ENCODE results near the gene TSHZ2. TPM values are rescaled to one million over a fixed set of nuclear protein-coding genes. Genes with fewer than 3 reads are reported as not detected.

The TSHZ2 gene
- total RNA-seq, 3 donors from 2014 or later (not counting 1 experiment from before 2014, with no cell fraction given): 1.8 to 1.9 TPM; not detected in 1

- intact Hi-C loops (cut with micrococcal nuclease): no loop called here
- no peak for TF ChIP-seq CTCF (IDR thresholded peaks at IDR 0.05)
- no peaks in the 10 kb centered on the region for H3K9me3 Mint-ChIP-seq
- H3K4me3 ChIP-seq (ENCODE audit: low read length): no peak overlapping the region
- H3K4me3 Mint-ChIP-seq: no peak overlapping the region
- no peak for ATAC-seq
- H3K9me3 ChIP-seq (ENCODE audit: control insufficient read depth, insufficient read depth, low read length): no peaks in the 10 kb centered on the region
- H3K4me1 ChIP-seq (ENCODE audit: control insufficient read depth, insufficient read depth, low read length): no peaks in the 10 kb centered on the region
- no peaks in the 10 kb centered on the region for H3K36me3 Mint-ChIP-seq
- WGBS (ENCODE audit: insufficient coverage): 83% methylated on average over 5 of the region's 7 CpGs
- H3K36me3 ChIP-seq (ENCODE audit: control insufficient read depth, insufficient read depth, low read length): no peaks in the 10 kb centered on the region
- H3K27ac Mint-ChIP-seq: no peak overlapping the region
- no peak overlapping the region for H3K27ac ChIP-seq (ENCODE audit: low read length)
- DNase-seq: no peak
- no peaks in the 10 kb centered on the region for H3K27me3 ChIP-seq (ENCODE audit: control insufficient read depth, insufficient read depth, low read length)
- H3K4me1 Mint-ChIP-seq: no peaks in the 10 kb centered on the region
- H3K27me3 Mint-ChIP-seq (ENCODE audit: low read depth in 2 of 2): peaks cover 15 to 22% of the 10 kb centered on the region in 2 donors
Measured at GRCh38 chr20:53226826-53227225, 254.7 kb downstream of the TSHZ2 start.

- Mint-ChIP-seq H3K36me3 (no peaks in the 10 kb centered on the region), H3K27me3 (ENCODE audit: low read depth in 2 of 2) (peaks cover 8 to 19% of the 10 kb centered on the region in 2 donors), H3K9me3 (no peaks in the 10 kb centered on the region), H3K4me1 (no peaks in the 10 kb centered on the region), H3K27ac (no peak overlapping the region), H3K4me3 (no peak overlapping the region)
- Histone ChIP-seq H3K27ac (ENCODE audit: low read length) (no peak overlapping the region), H3K36me3 (ENCODE audit: control insufficient read depth, insufficient read depth, low read length) (no peaks in the 10 kb centered on the region), H3K4me1 (ENCODE audit: control insufficient read depth, insufficient read depth, low read length) (no peaks in the 10 kb centered on the region), H3K27me3 (ENCODE audit: control insufficient read depth, insufficient read depth, low read length) (no peaks in the 10 kb centered on the region), H3K4me3 (ENCODE audit: low read length) (no peak overlapping the region), H3K9me3 (ENCODE audit: control insufficient read depth, insufficient read depth, low read length) (no peaks in the 10 kb centered on the region)
- no peak for DNase-seq
- 86% methylated on average over 2 of the region's 3 CpGs for WGBS (ENCODE audit: insufficient coverage)
- intact Hi-C loops (cut with micrococcal nuclease): no loop called here
- TF ChIP-seq CTCF (IDR thresholded peaks at IDR 0.05): no peak
- no peak for ATAC-seq
Measured at GRCh38 chr20:53227523-53227922, 255.4 kb downstream of the TSHZ2 start.

GRCh38 chr20:53231061-53231460 is 258.9 kb downstream of the TSHZ2 start:
- no peak for TF ChIP-seq CTCF (IDR thresholded peaks at IDR 0.05)
- Mint-ChIP-seq H3K27me3 (ENCODE audit: low read depth in 2 of 2) (peaks cover 24 to 30% of the 10 kb centered on the region in 2 donors), H3K4me3 (no peak overlapping the region), H3K9me3 (no peaks in the 10 kb centered on the region), H3K36me3 (no peaks in the 10 kb centered on the region), H3K4me1 (no peaks in the 10 kb centered on the region), H3K27ac (no peak overlapping the region)
- Histone ChIP-seq H3K4me1 (ENCODE audit: control insufficient read depth, insufficient read depth, low read length) (no peaks in the 10 kb centered on the region), H3K4me3 (ENCODE audit: low read length) (no peak overlapping the region), H3K36me3 (ENCODE audit: control insufficient read depth, insufficient read depth, low read length) (no peaks in the 10 kb centered on the region), H3K27me3 (ENCODE audit: control insufficient read depth, insufficient read depth, low read length) (no peaks in the 10 kb centered on the region), H3K27ac (ENCODE audit: low read length) (no peak overlapping the region), H3K9me3 (ENCODE audit: control insufficient read depth, insufficient read depth, low read length) (no peaks in the 10 kb centered on the region)
- ATAC-seq (no peak), DNase-seq (no peak)
- 100% methylated on average over 3 of the region's 3 CpGs for WGBS (ENCODE audit: insufficient coverage)
- intact Hi-C loops (cut with micrococcal nuclease): no loop called here

GRCh38 chr20:53237461-53237860 is 265.3 kb downstream of the TSHZ2 start:
- H3K27me3 Mint-ChIP-seq (ENCODE audit: low read depth in 2 of 2): peaks cover 15 to 60% of the 10 kb centered on the region in 2 donors
- WGBS (ENCODE audit: insufficient coverage): 83% methylated on average over 5 of the region's 8 CpGs
- DNase-seq: no peak

More at GRCh38 chr20:53237461-53237860, 265.3 kb downstream of the TSHZ2 start:
- Mint-ChIP-seq H3K4me1 (no peaks in the 10 kb centered on the region), H3K4me3 (no peak overlapping the region), H3K9me3 (no peaks in the 10 kb centered on the region), H3K36me3 (no peaks in the 10 kb centered on the region), H3K27ac (no peak overlapping the region)
- TF ChIP-seq CTCF (IDR thresholded peaks at IDR 0.05): no peak
- no peak overlapping the region for H3K27ac ChIP-seq (ENCODE audit: low read length)
- no peak for ATAC-seq
- H3K4me3 ChIP-seq (ENCODE audit: low read length): no peak overlapping the region
- H3K4me1 ChIP-seq (ENCODE audit: control insufficient read depth, insufficient read depth, low read length): no peaks in the 10 kb centered on the region
- no peaks in the 10 kb centered on the region for H3K36me3 ChIP-seq (ENCODE audit: control insufficient read depth, insufficient read depth, low read length)
- no peaks in the 10 kb centered on the region for H3K9me3 ChIP-seq (ENCODE audit: control insufficient read depth, insufficient read depth, low read length)
- H3K27me3 ChIP-seq (ENCODE audit: control insufficient read depth, insufficient read depth, low read length): no peaks in the 10 kb centered on the region
- intact Hi-C loops (cut with micrococcal nuclease): no loop called here
